ENCODE measurements around the gene GDF7.

DNA sequence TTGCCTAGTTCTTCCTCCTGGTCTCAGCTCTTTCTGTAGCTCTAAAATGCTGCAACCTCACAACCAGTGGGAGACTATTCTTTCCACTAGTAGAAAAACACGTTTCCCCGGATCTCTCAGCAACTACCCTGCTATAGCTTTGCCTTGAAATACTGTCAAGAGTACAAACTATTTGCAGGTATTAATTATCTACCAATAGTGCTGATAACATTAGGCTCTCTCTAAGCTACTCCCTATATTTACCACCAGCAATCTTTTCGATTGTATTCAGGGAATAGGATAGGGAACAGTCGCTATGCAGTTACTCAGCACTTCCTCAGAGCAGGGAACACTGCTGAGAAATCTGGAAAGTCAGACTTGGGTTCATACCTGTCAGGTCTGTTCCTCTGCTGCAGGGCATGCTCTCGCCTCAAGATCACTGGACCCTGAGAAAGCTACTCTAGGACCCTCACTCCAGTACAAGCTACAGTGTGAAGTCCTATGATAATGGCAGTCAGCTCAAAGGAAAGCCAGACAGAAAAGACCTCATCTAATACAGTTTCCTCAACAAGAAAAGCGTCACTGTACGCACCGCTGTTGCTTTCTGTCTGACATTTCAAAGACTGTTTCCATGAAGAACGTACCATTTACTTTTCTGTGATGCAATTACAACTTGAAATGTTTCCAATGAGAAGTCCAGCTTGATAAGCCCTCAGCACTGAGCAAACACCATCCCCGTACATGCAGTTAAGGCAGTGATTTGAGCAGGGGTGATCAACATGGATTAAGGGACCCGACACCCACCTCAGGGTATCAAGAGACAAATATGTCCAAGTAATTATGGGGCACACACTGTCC lies 22.7 kb downstream of the GDF7 start:
- TF ChIP-seq, protein P1, sequence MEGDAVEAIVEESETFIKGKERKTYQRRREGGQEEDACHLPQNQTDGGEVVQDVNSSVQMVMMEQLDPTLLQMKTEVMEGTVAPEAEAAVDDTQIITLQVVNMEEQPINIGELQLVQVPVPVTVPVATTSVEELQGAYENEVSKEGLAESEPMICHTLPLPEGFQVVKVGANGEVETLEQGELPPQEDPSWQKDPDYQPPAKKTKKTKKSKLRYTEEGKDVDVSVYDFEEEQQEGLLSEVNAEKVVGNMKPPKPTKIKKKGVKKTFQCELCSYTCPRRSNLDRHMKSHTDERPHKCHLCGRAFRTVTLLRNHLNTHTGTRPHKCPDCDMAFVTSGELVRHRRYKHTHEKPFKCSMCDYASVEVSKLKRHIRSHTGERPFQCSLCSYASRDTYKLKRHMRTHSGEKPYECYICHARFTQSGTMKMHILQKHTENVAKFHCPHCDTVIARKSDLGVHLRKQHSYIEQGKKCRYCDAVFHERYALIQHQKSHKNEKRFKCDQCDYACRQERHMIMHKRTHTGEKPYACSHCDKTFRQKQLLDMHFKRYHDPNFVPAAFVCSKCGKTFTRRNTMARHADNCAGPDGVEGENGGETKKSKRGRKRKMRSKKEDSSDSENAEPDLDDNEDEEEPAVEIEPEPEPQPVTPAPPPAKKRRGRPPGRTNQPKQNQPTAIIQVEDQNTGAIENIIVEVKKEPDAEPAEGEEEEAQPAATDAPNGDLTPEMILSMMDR (IDR thresholded peaks at IDR 0.05; ENCODE audit: control extremely low read depth in 1 of 3, insufficient read depth in 1 of 3, low read depth in 1 of 3, low read length in 3 of 3): no peak
- TF ChIP-seq POLR2A (IDR thresholded peaks at IDR 0.05; ENCODE audit: control extremely low read depth in 1 of 2, low read depth in 2 of 2, low read length in 2 of 2): no peak
- no peak for TF ChIP-seq BRCA1 (IDR thresholded peaks at IDR 0.05; ENCODE audit: low read depth, low read length)
- no peak for TF ChIP-seq TAF1 (IDR thresholded peaks at IDR 0.05; ENCODE audit: low read depth, low read length)
- no peak for TF ChIP-seq SP1 (IDR thresholded peaks at IDR 0.05; ENCODE audit: low read depth, low read length)
- TF ChIP-seq CHD1 (IDR thresholded peaks at IDR 0.05; ENCODE audit: low read depth, low read length): no peak
- TF ChIP-seq CEBPB (IDR thresholded peaks at IDR 0.05; ENCODE audit: low read depth, low read length): no peak
- TF ChIP-seq BACH1 (IDR thresholded peaks at IDR 0.05; ENCODE audit: low read length): no peak
- no peak for TF ChIP-seq RFX5 (IDR thresholded peaks at IDR 0.05; ENCODE audit: borderline replicate concordance, low read depth, low read length)
- no peak for TF ChIP-seq RAD21 (IDR thresholded peaks at IDR 0.05 in 1 of 2, conservative IDR thresholded peaks at IDR 0.05 in 1 of 2; ENCODE audit: low read depth in 2 of 2, low read length in 2 of 2)
- no peak for TF ChIP-seq EZH2 (IDR thresholded peaks at IDR 0.05; ENCODE audit: low read depth, low read length, severe bottlenecking)
- no peak for TF ChIP-seq POLR2AphosphoS5 (IDR thresholded peaks at IDR 0.05; ENCODE audit: low read depth, low read length)
- TF ChIP-seq TEAD4 (IDR thresholded peaks at IDR 0.05; ENCODE audit: low read depth, low read length): no peak

Data from H1 (cell line).